Measurements from ENCODE around the gene OSBPL8. TPM values are rescaled to one million over a fixed set of nuclear protein-coding genes. Genes with fewer than 3 reads are reported as not detected.
"Not testable (repeated sequence)": the region's sequence is repeated elsewhere in the genome, so short reads cannot be mapped to it uniquely, and the experiment has no call there.

Gene OSBPL8
- total RNA-seq, 1 donor from 2014 or later = 56.1 TPM

DNA sequence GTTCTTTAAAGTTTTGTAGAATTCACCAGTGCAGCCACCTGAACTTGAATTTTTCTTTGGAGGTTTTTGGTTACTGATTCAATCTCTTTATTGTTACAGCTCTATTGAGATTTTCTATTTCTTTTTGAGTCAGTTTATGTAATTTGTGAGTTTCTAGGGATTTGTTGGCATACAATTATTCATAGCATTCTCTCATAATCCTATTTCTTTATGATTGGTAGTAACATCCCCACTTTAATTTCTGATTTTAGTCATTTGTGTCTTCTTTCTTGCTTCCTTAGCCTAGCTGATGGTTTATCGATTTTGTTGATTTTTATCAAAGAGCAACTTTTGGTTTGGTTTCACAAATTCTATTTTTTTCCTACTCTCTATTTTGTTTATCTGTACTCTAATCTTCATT lies 193.4 kb downstream of the OSBPL8 start:
- Mint-ChIP-seq H3K27me3 (no peaks in the 10 kb centered on the region), H3K36me3 (peaks cover 68% of the 10 kb centered on the region), H3K9me3 (no peaks in the 10 kb centered on the region), H3K27ac (no peak overlapping the region), H3K4me3 (no peak overlapping the region), H3K4me1 (ENCODE audit: unreplicated experiment) (no peaks in the 10 kb centered on the region)
- TF ChIP-seq, protein P1, sequence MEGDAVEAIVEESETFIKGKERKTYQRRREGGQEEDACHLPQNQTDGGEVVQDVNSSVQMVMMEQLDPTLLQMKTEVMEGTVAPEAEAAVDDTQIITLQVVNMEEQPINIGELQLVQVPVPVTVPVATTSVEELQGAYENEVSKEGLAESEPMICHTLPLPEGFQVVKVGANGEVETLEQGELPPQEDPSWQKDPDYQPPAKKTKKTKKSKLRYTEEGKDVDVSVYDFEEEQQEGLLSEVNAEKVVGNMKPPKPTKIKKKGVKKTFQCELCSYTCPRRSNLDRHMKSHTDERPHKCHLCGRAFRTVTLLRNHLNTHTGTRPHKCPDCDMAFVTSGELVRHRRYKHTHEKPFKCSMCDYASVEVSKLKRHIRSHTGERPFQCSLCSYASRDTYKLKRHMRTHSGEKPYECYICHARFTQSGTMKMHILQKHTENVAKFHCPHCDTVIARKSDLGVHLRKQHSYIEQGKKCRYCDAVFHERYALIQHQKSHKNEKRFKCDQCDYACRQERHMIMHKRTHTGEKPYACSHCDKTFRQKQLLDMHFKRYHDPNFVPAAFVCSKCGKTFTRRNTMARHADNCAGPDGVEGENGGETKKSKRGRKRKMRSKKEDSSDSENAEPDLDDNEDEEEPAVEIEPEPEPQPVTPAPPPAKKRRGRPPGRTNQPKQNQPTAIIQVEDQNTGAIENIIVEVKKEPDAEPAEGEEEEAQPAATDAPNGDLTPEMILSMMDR (conservative IDR thresholded peaks at IDR 0.05) = no peak
- no peak for DNase-seq (ENCODE audit: extremely low spot score, unreplicated experiment)

DNA sequence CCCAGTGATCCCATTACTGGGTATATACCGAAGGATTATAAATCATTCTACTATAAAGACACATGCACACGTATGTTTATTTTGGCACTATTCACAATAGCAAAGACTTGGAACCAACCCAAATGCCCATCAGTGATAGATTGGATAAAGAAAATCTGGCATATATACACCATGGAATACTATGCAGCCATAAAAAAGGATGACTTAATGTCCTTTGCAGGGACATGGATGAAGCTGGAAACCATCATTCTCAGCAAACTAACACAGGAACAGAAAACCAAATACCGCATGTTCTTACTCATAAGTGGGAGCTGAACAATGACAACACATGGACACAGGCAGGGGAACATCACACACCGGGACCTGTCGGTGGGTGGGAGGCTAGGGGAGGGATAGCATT lies 195.4 kb downstream of the OSBPL8 start:
- not testable (repeated sequence) for H3K9me3 Mint-ChIP-seq; H3K4me1 Mint-ChIP-seq (ENCODE audit: unreplicated experiment); H3K27me3 Mint-ChIP-seq; H3K27ac Mint-ChIP-seq; DNase-seq (ENCODE audit: extremely low spot score, unreplicated experiment); H3K4me3 Mint-ChIP-seq
- H3K36me3 Mint-ChIP-seq = peaks cover 73% of the 10 kb centered on the region

DNA sequence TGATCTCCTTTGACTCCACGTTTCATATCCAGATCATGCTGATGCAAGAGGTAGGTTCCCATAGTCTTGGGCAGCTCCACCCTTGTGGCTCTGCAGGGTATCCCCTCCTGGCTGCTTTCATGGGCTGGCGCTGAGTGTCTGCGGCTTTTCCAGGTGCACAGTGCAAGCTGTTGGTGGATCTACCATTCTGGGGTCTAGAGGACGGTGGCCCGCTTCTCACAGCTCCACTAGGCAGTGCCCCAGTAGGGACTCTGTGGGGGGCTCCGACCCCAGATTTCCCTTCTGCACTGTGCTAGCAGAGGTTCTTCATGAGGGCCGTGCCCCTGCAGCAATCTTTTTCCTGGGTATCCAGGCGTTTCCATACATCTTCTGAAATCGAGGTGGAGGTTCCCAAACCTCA lies 199.3 kb downstream of the OSBPL8 start:
- Mint-ChIP-seq H3K4me3 (no peak overlapping the region), H3K4me1 (ENCODE audit: unreplicated experiment) (no peaks in the 10 kb centered on the region), H3K9me3 (no peaks in the 10 kb centered on the region), H3K27me3 (no peaks in the 10 kb centered on the region), H3K36me3 (peaks cover 49% of the 10 kb centered on the region), H3K27ac (no peak overlapping the region)
- TF ChIP-seq, protein P1 (conservative IDR thresholded peaks at IDR 0.05) = no peak
- no peak for DNase-seq (ENCODE audit: extremely low spot score, unreplicated experiment)

DNA sequence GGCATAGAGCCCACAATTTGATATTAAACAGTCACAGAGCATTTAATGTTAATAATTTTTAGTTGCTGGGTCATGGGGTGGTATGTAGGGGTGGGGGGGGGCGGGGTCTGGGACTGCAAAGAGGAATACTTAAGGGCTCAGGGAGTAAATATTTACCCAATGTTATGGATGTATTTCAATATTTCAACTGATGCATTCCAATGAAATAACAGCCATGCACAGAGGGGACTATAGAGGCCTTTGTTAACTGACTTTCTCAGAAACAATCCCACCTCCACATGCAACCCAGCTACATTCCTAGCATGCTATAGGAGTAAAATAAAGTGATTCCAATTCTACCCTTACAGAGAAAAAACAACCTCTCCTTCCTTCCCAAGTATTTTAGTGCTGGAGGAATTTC lies 203.5 kb downstream of the OSBPL8 start:
- Mint-ChIP-seq H3K27me3 (no peaks in the 10 kb centered on the region), H3K27ac (no peak overlapping the region), H3K9me3 (no peaks in the 10 kb centered on the region), H3K4me1 (ENCODE audit: unreplicated experiment) (no peaks in the 10 kb centered on the region), H3K4me3 (no peak overlapping the region), H3K36me3 (peaks cover 21% of the 10 kb centered on the region)
- no peak for DNase-seq (ENCODE audit: extremely low spot score, unreplicated experiment)
- TF ChIP-seq, protein P1 (conservative IDR thresholded peaks at IDR 0.05) = no peak

DNA sequence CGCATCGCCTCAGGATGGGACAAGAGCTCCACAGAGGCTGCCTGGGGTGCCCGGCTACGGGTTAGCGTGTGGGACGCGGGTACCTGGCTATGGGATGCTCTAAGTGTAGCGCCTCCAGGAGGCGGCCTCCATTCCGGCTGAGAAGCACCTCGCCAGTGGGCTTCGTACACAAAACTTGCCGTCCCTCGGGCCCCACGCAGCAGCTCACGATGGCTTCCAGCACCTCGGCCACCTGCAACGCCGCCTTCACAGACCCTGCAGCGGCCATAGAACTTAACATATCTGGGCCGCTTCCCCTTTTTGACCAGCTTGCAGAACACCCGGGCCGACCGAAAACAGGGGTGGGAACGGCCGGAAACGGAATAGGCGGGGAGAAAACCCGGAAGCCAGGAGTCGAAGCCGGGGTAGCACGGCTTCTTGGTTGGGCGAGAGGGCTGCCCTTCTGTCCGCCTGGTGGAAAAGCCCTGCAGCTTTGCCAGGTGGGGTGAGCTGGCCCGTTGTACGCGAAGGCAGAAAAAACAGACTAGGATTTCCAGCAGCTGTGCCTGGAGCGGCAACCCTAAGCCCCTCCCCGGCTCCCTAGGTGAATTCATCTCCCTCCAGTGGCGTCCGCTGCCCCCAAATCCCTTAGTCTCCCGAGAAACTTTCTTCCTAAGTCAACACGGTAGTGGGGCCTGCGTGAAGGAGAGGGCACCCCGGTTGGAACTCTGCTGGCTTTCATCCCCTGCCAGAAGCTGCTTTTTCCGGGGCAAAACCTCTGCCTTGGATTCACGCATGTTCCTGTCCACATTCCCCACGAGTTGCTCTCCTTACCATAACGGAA lies 211.3 kb downstream of the OSBPL8 start, which contains the start of gene BBS10:
TSS of gene BBS10 (minus strand) at position 337 of the 823 bp plus-strand sequence. CDS start at position 280, 57 bp downstream.
- Mint-ChIP-seq H3K27me3 (no peaks in the 10 kb centered on the region), H3K4me3 (peak within 1 kb of the TSS; percentile 97), H3K36me3 (no peaks in the 10 kb centered on the region), H3K4me1 (ENCODE audit: unreplicated experiment) (peaks cover 30% of the 10 kb centered on the region), H3K9me3 (no peaks in the 10 kb centered on the region), H3K27ac (peak within 1 kb of the TSS; percentile 87)
- DNase-seq (ENCODE audit: extremely low spot score, unreplicated experiment) = peak; percentile 86
- TF ChIP-seq, protein P1 (conservative IDR thresholded peaks at IDR 0.05) = peak; percentile 56

DNA sequence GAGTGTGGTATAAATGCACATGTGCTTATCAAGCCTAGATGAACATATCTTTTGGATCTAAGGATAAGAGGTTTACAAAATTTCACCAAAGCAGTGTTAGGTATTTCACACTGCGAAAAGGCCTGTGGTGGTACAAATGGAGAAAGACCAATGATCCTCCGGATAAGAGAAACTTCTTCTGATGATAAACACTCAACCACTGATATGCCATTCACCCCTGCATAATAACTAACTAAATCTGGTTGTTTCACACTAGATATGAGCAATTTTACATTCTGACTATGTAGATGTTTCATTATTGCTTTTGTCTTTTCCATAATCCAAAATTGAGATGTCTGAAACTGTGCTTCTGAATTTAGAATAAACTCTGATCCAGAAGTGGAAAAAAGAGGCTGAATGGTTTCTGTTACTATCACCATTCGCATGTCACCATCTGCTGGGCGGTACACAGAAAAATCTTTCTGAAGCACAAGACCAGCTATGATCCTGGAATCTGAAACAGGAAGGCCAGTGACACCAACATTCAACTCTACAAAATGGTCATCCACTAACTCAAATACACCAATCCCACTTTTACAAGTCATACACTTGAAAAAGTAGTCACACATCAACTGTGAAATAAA lies 212.7 kb downstream of the OSBPL8 start:
- peak overlapping the region; percentile 87 for H3K27ac Mint-ChIP-seq
- H3K4me1 Mint-ChIP-seq (ENCODE audit: unreplicated experiment) = peaks cover 30% of the 10 kb centered on the region
- no peaks in the 10 kb centered on the region for H3K9me3 Mint-ChIP-seq
- DNase-seq (ENCODE audit: extremely low spot score, unreplicated experiment) = no peak
- H3K27me3 Mint-ChIP-seq = no peaks in the 10 kb centered on the region
- TF ChIP-seq, protein P1 (conservative IDR thresholded peaks at IDR 0.05) = peak; percentile 47
- H3K4me3 Mint-ChIP-seq = peak overlapping the region; percentile 97
- no peaks in the 10 kb centered on the region for H3K36me3 Mint-ChIP-seq

All from type B pancreatic cell (in vitro differentiated cells).